ENCODE data around the gene RPL27A. TPM values are rescaled to one million over a fixed set of nuclear protein-coding genes. Genes with fewer than 3 reads are reported as not detected.
A peak's percentile ranks its signal among the peaks of the same experiment; 100 is the strongest.

The RPL27A gene
- total and polyA plus RNA-seq, 2 donors (not counting 1 experiment from before 2014, with no cell fraction given) = 1,009 to 1,473 TPM

DNA sequence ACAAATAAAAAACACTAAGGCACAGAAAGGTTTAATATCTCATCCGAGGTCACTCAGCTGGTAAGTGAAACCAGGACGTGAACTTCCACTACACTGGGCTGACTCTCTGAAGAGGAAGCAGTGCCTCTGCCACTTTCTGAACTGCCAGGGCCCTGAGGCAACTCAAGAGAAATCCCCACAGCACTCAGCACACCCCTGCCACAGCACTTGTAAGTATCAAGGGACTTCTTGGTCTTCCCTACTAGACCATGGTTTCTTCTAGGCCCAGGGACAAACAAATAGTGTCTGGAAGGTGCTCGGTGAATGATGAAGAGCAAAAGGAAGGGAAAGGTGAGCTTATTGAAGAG, 49.7 kb downstream of the RPL27A start:
- CTCF ChIA-PET = interaction anchor here (0.6 to 1.2 kb wide), 5 partner anchors 9 to 257 kb away, joined by 3 to 4 read pairs (median 4); no protein-coding TSS in a partner anchor
- peak overlapping the region; percentile 73 to 86 for H3K27ac ChIP-seq (ENCODE audit: low read length in 2 of 2)
- peak overlapping the region; percentile 64 for H3K4me2 ChIP-seq (replicated peaks; ENCODE audit: low read depth, low read length, poor library complexity, severe bottlenecking)
- H2AFZ ChIP-seq (ENCODE audit: insufficient read depth, low read depth, low read length, poor library complexity, severe bottlenecking) = peak overlapping the region; percentile 74
- intact Hi-C loops (cut with micrococcal nuclease) = loop anchor here (5.0 kb wide), 1 partner anchor 50 kb away; the partner anchor contains the start of genes RPL27A and TRIM66
- no peaks in the 10 kb centered on the region for H3K36me3 ChIP-seq (replicated peaks in 1 of 2; ENCODE audit: control extremely low read depth in 1 of 2, control insufficient read depth in 1 of 2, extremely low read depth in 1 of 2, insufficient read depth in 2 of 2, low read length in 1 of 2)
- TF ChIP-seq EZH2 (IDR thresholded peaks at IDR 0.05; ENCODE audit: borderline replicate concordance, insufficient read depth, low read depth, low read length, poor library complexity, severe bottlenecking) (no peak), CTCF (IDR thresholded peaks at IDR 0.05) (no peak)
- H3K4me3 Mint-ChIP-seq = peak overlapping the region; percentile 73
- peak overlapping the region; percentile 90 for H3K27ac Mint-ChIP-seq
- 0% methylated on average over 1 of the region's 3 CpGs for WGBS (ENCODE audit: insufficient coverage)
- no peaks in the 10 kb centered on the region for H3K9me3 Mint-ChIP-seq (ENCODE audit: insufficient read depth)
- POLR2A ChIA-PET = interaction anchor here (0.8 to 1.4 kb wide), 2 partner anchors 44 to 50 kb away, joined by 3 to 6 read pairs; partner anchors contain the start of genes RPL27A and TRIM66
- no peaks in the 10 kb centered on the region for H4K20me1 ChIP-seq (ENCODE audit: control insufficient read depth, insufficient read depth, low read length, poor library complexity, severe bottlenecking)
- H3K79me2 ChIP-seq (ENCODE audit: control insufficient read depth, insufficient read depth, low read length) = no peaks in the 10 kb centered on the region
- H3K4me3 ChIP-seq (ENCODE audit: control extremely low read depth in 1 of 5, extremely low read depth in 1 of 5, insufficient read depth in 1 of 5, low read depth in 2 of 5, low read length in 4 of 5) = no peak overlapping the region
- DNase-seq (peak; percentile 75), ATAC-seq (ENCODE audit: low read depth) (peak; percentile 81)
- H3K4me1 ChIP-seq (ENCODE audit: control insufficient read depth in 2 of 2, insufficient read depth in 2 of 2, low read length in 2 of 2) = peaks cover 34 to 37% of the 10 kb centered on the region in 2 donors
- H3K4me1 Mint-ChIP-seq = peaks cover 32% of the 10 kb centered on the region
- H3K27me3 Mint-ChIP-seq = peaks cover 3% of the 10 kb centered on the region
- peaks cover 0 to 5% (median 0%) of the 10 kb centered on the region in 4 experiments for H3K27me3 ChIP-seq (replicated peaks in 1 of 4; ENCODE audit: control extremely low read depth in 1 of 4, control insufficient read depth in 3 of 4, insufficient read depth in 4 of 4, low read length in 3 of 4)
- peak overlapping the region; percentile 38 for H3K9ac ChIP-seq (ENCODE audit: low read length)
- no peaks in the 10 kb centered on the region for H3K9me3 ChIP-seq (ENCODE audit: control extremely low read depth in 1 of 3, control insufficient read depth in 2 of 3, insufficient read depth in 1 of 3, low read length in 2 of 3)

- Histone ChIP-seq H3K9me3 (ENCODE audit: control extremely low read depth in 1 of 3, control insufficient read depth in 2 of 3, insufficient read depth in 1 of 3, low read length in 2 of 3) (no peaks in the 10 kb centered on the region), H3K4me1 (ENCODE audit: control insufficient read depth in 2 of 2, insufficient read depth in 2 of 2, low read length in 2 of 2) (peaks cover 34 to 37% of the 10 kb centered on the region in 2 donors), H3K27ac (ENCODE audit: low read length in 2 of 2) (peak overlapping the region; percentile 73 to 86), H3K79me2 (ENCODE audit: control insufficient read depth, insufficient read depth, low read length) (no peaks in the 10 kb centered on the region), H3K27me3 (replicated peaks in 1 of 4; ENCODE audit: control extremely low read depth in 1 of 4, control insufficient read depth in 3 of 4, insufficient read depth in 4 of 4, low read length in 3 of 4) (peaks cover 0 to 5% (median 0%) of the 10 kb centered on the region in 4 experiments), H3K9ac (ENCODE audit: low read length) (peak overlapping the region; percentile 38), H2AFZ (ENCODE audit: insufficient read depth, low read depth, low read length, poor library complexity, severe bottlenecking) (peak overlapping the region; percentile 74), H3K4me2 (replicated peaks; ENCODE audit: low read depth, low read length, poor library complexity, severe bottlenecking) (peak overlapping the region; percentile 64), H3K36me3 (replicated peaks in 1 of 2; ENCODE audit: control extremely low read depth in 1 of 2, control insufficient read depth in 1 of 2, extremely low read depth in 1 of 2, insufficient read depth in 2 of 2, low read length in 1 of 2) (no peaks in the 10 kb centered on the region), H3K4me3 (ENCODE audit: control extremely low read depth in 1 of 5, extremely low read depth in 1 of 5, insufficient read depth in 1 of 5, low read depth in 2 of 5, low read length in 4 of 5) (peak overlapping the region in 1 of 5 experiments; percentile 35), H4K20me1 (ENCODE audit: control insufficient read depth, insufficient read depth, low read length, poor library complexity, severe bottlenecking) (no peaks in the 10 kb centered on the region)
- H3K27ac Mint-ChIP-seq = peak overlapping the region; percentile 90
- ChIA-PET POLR2A (interaction anchor here (0.8 to 1.4 kb wide), 2 partner anchors 44 to 50 kb away, joined by 3 to 6 read pairs; partner anchors contain the start of genes RPL27A and TRIM66), CTCF (interaction anchor here (0.6 to 1.1 kb wide), 3 partner anchors 14 to 258 kb away, joined by 3 to 4 read pairs (median 4); no protein-coding TSS in a partner anchor)
- 77% methylated on average over 2 of the region's 7 CpGs for WGBS (ENCODE audit: insufficient coverage)
- ATAC-seq (ENCODE audit: low read depth) (peak; percentile 31), DNase-seq (no peak)
- peak overlapping the region; percentile 73 for H3K4me3 Mint-ChIP-seq
- TF ChIP-seq EZH2 (IDR thresholded peaks at IDR 0.05; ENCODE audit: borderline replicate concordance, insufficient read depth, low read depth, low read length, poor library complexity, severe bottlenecking) (no peak), CTCF (IDR thresholded peaks at IDR 0.05) (no peak)
- no peaks in the 10 kb centered on the region for H3K9me3 Mint-ChIP-seq (ENCODE audit: insufficient read depth)
- H3K4me1 Mint-ChIP-seq = peaks cover 32% of the 10 kb centered on the region
- intact Hi-C loops (cut with micrococcal nuclease) = loop anchor here (5.0 kb wide), 1 partner anchor 50 kb away; the partner anchor contains the start of genes RPL27A and TRIM66
- no peaks in the 10 kb centered on the region for H3K27me3 Mint-ChIP-seq
Observed at GRCh38 chr11:8732748-8733241, 50.2 kb downstream of the RPL27A start.

All from B cell (primary cell).